Stomach smooth muscle (tissue), 2 donors: ENCODE measurements around the gene SNHG17.
"Not testable (repeated sequence)": the region's sequence is repeated elsewhere in the genome, so short reads cannot be mapped to it uniquely, and the experiment has no call there.

Source experiments
- H3K27ac ChIP-seq: one replicate; pipeline ENCODE4 v1.7.0; 2013; ENCODE audit warnings: mild to moderate bottlenecking, low read length, inconsistent platforms
- H3K27me3 ChIP-seq, 2 donors: one replicate each; pipeline ENCODE4 v1.7.0; 2013; ENCODE audit warnings: low read length in 2 of 2; ENCODE audit not compliant: insufficient read depth in 2 of 2, control insufficient read depth in 1 of 2
- H3K36me3 ChIP-seq, 2 donors: one replicate each; pipeline ENCODE4 v1.7.0; 2013; ENCODE audit warnings: low read length in 2 of 2; ENCODE audit not compliant: control insufficient read depth in 2 of 2, insufficient read depth in 2 of 2
- H3K4me1 ChIP-seq: one replicate; pipeline ENCODE4 v1.7.0; 2013; ENCODE audit warnings: low read length; ENCODE audit not compliant: control insufficient read depth, insufficient read depth
- H3K4me3 ChIP-seq, 2 donors: one replicate each; pipeline ENCODE4 v1.7.0; 2013; ENCODE audit warnings: low read length in 2 of 2
- H3K9ac ChIP-seq, 2 donors: one replicate each; pipeline ENCODE4 v1.7.0; 2013; ENCODE audit warnings: low read length in 2 of 2, mild to moderate bottlenecking in 1 of 2
- H3K9me3 ChIP-seq, 2 donors: one replicate each; pipeline ENCODE4 v1.7.0; 2013; ENCODE audit warnings: low read length in 2 of 2; ENCODE audit not compliant: control insufficient read depth in 2 of 2
- donor health status: healthy.
- donor health status: Pancreatic carcinoma.

The SNHG17 gene

DNA sequence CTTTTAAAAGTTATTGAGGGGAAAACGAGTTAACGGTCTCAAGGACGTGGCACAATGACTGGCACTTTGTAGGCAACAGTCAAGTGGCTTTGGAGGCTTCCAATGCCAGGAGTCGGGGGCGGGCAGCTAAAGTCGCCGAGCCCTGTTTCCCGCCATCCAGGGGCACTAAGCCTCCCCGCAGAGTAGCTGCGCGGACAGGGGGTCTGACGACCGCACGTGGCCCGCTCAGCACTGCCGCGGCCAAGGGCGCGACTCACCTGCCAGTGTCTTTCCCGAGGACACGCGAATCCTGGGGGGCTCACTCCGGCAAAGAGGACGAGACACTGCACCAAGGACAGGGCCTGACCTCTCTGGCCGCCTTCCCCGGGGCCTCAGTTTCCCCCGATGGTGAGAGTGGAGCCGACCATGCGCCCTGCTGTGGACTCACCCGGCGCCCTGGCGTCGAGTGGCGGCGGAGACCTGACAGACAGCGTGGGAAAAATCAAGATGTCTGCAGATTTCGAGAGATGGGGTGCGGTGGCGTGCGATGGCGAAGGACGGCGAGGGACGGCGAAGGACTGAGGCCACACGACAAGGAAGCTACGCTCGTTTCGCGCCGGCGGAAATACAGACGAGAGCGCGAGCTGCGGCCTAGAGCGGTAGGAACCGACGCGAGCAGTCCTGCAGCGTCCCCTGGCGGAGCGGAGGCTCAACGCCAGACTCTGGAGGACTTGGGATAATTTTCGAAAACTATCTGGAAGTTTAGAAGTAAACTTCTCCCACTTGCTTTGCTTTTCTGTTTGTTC is at the start of gene SNHG17:
Gene SNHG17, minus strand, starts transcription at position 559 of the 785 bp plus-strand sequence.
- Histone ChIP-seq H3K36me3 (peaks cover 23 to 28% of the 10 kb centered on the region in 2 donors), H3K27ac (peak within 1 kb of the TSS; percentile 76), H3K27me3 (no peaks in the 10 kb centered on the region), H3K4me1 (peaks cover 20% of the 10 kb centered on the region), H3K9ac (peak within 1 kb of the TSS; percentile 84 to 90), H3K4me3 (peak within 1 kb of the TSS; percentile 72 to 86), H3K9me3 (no peaks in the 10 kb centered on the region)

DNA sequence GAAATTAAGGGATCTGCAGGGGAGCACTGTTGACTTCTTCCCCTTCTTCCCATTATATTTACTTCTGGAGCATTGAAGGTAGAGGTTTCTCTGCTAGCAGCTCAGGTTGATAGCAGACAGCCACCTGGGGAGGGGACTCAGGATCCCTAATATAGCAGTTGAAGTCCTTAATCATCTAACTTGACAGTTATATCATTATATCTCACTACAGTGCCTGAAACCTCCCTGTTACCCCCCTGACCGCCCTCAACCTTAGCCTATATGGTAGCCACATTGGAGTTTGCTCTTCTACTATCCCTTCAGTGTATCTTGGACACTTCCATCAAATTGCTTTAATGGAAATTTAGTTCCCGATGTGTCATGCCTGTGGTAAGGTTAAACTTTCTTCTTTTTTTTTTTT is 44.5 kb upstream of the SNHG17 start:
- no peaks in the 10 kb centered on the region for H3K4me1 ChIP-seq

DNA sequence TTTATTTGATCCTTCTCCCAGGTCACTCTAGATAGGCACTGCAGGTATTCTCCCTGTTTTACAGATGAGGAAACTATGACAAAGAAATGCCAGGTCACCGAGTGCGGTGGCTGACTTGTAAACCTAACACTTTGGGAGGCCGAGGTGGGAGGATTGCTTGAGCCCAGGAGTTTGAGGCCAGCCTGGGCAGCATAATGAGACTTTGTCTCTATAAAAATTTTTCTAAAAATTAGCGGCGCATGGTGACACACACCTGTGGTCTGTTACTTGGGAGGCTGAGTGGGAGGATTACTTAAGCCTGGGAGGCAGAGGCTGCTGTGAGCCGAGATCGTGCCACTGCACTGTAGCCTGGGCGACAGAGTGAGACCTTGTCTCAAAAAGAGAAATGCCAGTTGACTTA is 42.6 kb upstream of the SNHG17 start:
- no peaks in the 10 kb centered on the region for H3K9me3 ChIP-seq
- peaks cover 14% of the 10 kb centered on the region for H3K4me1 ChIP-seq
- no peaks in the 10 kb centered on the region for H3K27me3 ChIP-seq
- no peak overlapping the region for H3K27ac ChIP-seq
- H3K9ac ChIP-seq: no peak overlapping the region
- H3K4me3 ChIP-seq: no peak overlapping the region
- H3K36me3 ChIP-seq: peaks cover 0 to 2% of the 10 kb centered on the region in 2 donors

More for the DNA sequence above, 44.5 kb upstream of the SNHG17 start:
- no peak overlapping the region for H3K27ac ChIP-seq
- H3K36me3 ChIP-seq: peaks cover 0 to 2% of the 10 kb centered on the region in 2 donors
- H3K4me3 ChIP-seq: no peak overlapping the region
- no peaks in the 10 kb centered on the region for H3K27me3 ChIP-seq
- H3K9me3 ChIP-seq: no peaks in the 10 kb centered on the region
- no peak overlapping the region for H3K9ac ChIP-seq

DNA sequence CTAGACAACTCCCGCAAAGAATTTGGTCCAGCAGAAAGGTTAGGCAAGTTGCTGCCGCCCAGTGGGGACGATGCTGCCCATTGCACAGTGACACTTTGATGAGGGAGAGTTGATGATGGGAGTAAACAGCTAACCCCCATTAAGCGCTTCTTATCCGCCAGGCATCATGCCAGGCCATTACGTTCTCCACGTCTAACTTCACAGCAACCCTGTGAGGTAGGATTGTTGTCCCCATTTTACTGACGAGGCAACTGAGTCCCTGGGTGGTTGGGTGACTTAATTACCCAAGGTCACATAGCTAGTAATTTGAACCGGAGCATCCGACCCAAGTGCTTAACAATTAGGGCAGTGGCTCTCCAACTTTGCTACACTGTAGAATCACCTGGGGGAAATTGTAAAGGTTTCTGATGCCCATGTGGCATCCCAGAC is 38.3 kb upstream of the SNHG17 start:
- H3K4me1 ChIP-seq: peaks cover 18% of the 10 kb centered on the region
- peak overlapping the region; percentile 86 to 89 for H3K9ac ChIP-seq
- H3K27ac ChIP-seq: peak overlapping the region; percentile 74
- peak overlapping the region; percentile 80 to 85 for H3K4me3 ChIP-seq
- no peaks in the 10 kb centered on the region for H3K27me3 ChIP-seq
- H3K9me3 ChIP-seq: no peaks in the 10 kb centered on the region
- no peaks in the 10 kb centered on the region for H3K36me3 ChIP-seq

DNA sequence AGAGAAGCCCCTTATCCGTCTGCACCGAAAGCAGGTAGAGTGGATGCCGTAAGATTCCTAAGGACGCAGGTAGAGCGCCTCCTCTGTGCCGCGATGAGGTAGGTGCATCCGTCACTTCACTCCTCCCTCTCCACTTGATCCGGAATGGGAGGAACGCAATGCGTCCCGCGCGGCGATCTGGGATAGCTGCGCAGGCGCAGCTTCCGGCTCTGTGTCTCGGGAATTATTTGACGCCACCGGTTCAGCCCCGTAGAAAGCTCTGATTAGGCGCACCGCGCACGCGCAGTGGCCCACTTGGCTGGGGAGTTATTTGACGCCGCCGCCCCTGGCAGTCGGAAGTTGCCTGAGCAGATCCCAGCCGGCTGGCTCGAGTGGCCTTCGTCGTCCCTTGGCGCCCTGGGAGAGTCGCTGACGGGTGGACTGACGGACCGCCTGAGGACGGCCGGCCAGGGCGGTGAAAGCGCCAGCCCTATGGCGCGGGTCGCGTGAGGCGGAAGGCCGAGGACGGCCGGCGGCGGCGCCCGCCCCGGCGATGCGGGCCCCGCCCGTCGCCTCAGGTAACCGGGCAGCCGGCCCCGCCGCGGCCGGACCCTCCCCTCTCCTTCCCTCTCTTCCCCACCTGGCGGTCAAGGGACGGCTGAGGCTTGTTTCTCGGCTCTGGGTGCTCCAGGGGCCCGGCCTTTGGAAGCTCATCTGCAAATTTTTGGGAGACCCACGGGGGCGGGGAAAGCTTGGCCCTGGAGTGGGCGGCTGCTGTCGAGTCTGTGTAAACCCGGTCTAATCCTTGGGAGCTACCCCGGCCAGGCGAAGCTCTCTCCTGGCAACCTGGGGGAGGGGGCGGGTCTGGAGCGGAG is 37.6 kb upstream of the SNHG17 start, which contains the start of gene RALGAPB:
Gene RALGAPB, plus strand, starts transcription at position 331 of the 854 bp plus-strand sequence. CDS start 15,590 bp downstream, outside the sequence.
- Histone ChIP-seq H3K27me3 (no peaks in the 10 kb centered on the region), H3K9me3 (no peaks in the 10 kb centered on the region), H3K36me3 (no peaks in the 10 kb centered on the region), H3K27ac (peak within 1 kb of the TSS; percentile 74), H3K9ac (peak within 1 kb of the TSS; percentile 86 to 89), H3K4me3 (peak within 1 kb of the TSS; percentile 80 to 85), H3K4me1 (peaks cover 18% of the 10 kb centered on the region)

DNA sequence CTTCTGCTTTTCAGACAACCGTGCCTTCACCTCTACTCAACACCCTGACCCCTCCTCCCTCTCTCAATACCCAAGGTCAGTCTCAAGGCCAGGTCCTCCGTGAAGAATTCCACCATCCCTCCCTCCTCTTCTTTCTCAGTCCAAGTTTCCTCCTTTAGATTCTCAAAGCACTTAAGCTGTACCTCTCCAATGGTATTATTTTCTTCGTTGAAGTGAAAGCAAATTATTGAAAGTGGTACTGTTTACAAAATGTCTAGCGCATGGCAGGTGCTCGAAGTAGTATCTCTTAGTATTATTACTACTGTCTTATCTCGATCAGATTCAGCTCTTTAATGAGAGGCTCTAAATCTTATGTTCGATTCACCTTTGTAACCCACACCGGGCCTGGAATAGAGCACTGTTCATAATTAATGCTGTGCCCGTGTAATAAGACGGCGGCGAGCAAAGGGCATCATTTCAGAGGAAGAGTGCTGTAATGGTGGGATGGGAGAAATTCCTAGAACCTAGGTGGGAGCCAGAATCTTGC is 36.9 kb upstream of the SNHG17 start:
- Histone ChIP-seq H3K4me1 (peaks cover 18% of the 10 kb centered on the region), H3K4me3 (peak overlapping the region; percentile 80 to 85), H3K9ac (peak overlapping the region; percentile 75 to 89), H3K27me3 (no peaks in the 10 kb centered on the region), H3K9me3 (no peaks in the 10 kb centered on the region), H3K36me3 (no peaks in the 10 kb centered on the region), H3K27ac (peak overlapping the region; percentile 74)

DNA sequence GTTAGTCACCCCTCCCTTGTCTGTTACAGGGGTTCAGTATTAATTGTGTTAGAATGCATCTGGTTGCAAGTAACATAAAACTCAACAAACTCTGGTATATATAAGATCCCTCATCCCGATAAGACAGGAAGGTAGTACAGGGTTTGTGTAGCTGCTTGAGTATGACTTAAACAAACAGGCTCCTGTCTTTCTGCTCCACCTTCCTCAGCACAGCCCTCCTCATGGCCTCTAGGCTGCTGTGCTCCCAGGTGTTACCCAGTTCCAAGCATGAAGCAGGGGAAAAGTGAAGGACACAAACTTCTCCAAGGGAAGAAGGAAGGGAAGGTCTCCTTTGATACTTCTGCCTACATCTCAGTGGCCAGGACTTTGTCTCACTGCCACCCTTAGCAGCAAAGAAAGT is 36.1 kb upstream of the SNHG17 start:
- Histone ChIP-seq H3K9ac (no peak overlapping the region), H3K27me3 (no peaks in the 10 kb centered on the region), H3K27ac (peak overlapping the region; percentile 6)

DNA sequence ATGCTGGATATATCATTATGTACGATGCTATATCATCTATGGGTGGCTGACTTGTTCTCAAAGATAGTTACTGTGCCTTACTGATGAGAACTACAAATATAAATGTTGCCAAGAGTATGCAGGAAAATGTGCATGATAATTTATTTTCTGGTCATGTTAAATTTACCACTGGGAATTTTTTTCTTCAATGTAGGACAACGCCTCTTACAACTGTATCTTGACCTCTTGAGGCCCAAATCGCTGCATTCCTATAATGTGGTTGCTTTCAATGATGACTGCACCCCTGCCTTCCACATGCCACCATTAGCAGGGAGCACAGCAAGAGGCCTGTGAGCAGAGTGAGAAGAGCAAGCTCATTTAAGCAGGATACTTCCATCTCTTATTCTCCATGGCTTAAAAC is 31.9 kb upstream of the SNHG17 start:
- no peaks in the 10 kb centered on the region for H3K27me3 ChIP-seq
- H3K9me3 ChIP-seq: no peaks in the 10 kb centered on the region
- H3K9ac ChIP-seq: no peak overlapping the region
- no peaks in the 10 kb centered on the region for H3K36me3 ChIP-seq
- H3K4me1 ChIP-seq: no peaks in the 10 kb centered on the region
- H3K4me3 ChIP-seq: no peak overlapping the region
- no peak overlapping the region for H3K27ac ChIP-seq

More for the DNA sequence above, 36.1 kb upstream of the SNHG17 start:
- no peak overlapping the region for H3K4me3 ChIP-seq
- H3K9me3 ChIP-seq: no peaks in the 10 kb centered on the region
- no peaks in the 10 kb centered on the region for H3K36me3 ChIP-seq
- peaks cover 18% of the 10 kb centered on the region for H3K4me1 ChIP-seq

DNA sequence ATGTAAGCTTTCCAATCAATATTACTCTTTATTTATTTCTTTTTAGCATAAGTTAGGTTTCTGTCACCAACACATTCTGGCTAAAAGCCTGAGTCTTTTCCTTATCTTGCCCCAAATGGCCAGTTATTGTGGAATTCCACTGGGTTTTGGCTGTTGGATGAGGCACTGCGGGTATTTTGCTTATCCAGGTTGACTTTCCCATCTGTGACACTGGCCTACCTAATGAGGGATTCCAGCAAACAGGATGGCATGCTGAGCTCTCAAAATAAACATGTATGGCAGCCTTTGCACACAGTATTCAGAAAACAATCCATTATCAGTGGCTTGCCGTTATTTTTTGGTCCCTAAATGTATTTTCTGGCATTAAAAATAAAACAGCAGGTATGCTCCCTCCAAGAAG is 31.0 kb upstream of the SNHG17 start:
- Histone ChIP-seq H3K27me3 (no peaks in the 10 kb centered on the region), H3K9ac (no peak overlapping the region), H3K36me3 (no peaks in the 10 kb centered on the region), H3K4me1 (no peaks in the 10 kb centered on the region), H3K9me3 (no peaks in the 10 kb centered on the region), H3K27ac (no peak overlapping the region), H3K4me3 (no peak overlapping the region)

DNA sequence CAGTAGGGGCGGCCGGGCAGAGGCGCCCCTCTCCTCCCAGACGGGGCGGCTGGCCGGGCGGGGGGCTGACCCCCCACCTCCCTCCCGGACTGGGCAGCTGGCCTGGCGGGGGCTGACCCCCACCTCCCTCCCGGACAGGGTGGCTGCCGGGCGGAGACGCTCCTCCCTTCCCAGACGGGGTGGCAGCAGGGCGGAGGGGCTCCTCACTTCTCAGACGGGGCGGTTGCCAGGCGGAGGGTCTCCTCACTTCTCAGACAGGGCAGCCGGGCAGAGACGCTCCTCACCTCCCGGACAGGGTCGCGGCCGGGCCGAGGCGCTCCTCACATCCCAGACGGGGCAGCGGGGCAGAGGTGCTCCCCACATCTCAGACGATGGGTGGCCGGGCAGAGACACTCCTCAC is 26.4 kb upstream of the SNHG17 start:
- H3K9ac ChIP-seq, H3K36me3 ChIP-seq, H3K4me3 ChIP-seq, H3K27me3 ChIP-seq, H3K27ac ChIP-seq, H3K9me3 ChIP-seq, H3K4me1 ChIP-seq: not testable (repeated sequence)
